Camera-type eye (tissue), 1 donor: ENCODE measurements around the gene ZNF512B. TPM values are rescaled to one million over a fixed set of nuclear protein-coding genes. Genes with fewer than 3 reads are reported as not detected.

Source experiments
- total RNA-seq: library from RNA; depleted of rRNA; stranded (reverse); fragments of >200 nt; gene quantifications from one replicate; pipeline ENCODE4 v1.2.3, GENCODE V29; 2014

ZNF512B gene, protein sequence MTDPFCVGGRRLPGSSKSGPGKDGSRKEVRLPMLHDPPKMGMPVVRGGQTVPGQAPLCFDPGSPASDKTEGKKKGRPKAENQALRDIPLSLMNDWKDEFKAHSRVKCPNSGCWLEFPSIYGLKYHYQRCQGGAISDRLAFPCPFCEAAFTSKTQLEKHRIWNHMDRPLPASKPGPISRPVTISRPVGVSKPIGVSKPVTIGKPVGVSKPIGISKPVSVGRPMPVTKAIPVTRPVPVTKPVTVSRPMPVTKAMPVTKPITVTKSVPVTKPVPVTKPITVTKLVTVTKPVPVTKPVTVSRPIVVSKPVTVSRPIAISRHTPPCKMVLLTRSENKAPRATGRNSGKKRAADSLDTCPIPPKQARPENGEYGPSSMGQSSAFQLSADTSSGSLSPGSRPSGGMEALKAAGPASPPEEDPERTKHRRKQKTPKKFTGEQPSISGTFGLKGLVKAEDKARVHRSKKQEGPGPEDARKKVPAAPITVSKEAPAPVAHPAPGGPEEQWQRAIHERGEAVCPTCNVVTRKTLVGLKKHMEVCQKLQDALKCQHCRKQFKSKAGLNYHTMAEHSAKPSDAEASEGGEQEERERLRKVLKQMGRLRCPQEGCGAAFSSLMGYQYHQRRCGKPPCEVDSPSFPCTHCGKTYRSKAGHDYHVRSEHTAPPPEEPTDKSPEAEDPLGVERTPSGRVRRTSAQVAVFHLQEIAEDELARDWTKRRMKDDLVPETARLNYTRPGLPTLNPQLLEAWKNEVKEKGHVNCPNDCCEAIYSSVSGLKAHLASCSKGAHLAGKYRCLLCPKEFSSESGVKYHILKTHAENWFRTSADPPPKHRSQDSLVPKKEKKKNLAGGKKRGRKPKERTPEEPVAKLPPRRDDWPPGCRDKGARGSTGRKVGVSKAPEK
- total RNA-seq, result 19.7 TPM

DNA sequence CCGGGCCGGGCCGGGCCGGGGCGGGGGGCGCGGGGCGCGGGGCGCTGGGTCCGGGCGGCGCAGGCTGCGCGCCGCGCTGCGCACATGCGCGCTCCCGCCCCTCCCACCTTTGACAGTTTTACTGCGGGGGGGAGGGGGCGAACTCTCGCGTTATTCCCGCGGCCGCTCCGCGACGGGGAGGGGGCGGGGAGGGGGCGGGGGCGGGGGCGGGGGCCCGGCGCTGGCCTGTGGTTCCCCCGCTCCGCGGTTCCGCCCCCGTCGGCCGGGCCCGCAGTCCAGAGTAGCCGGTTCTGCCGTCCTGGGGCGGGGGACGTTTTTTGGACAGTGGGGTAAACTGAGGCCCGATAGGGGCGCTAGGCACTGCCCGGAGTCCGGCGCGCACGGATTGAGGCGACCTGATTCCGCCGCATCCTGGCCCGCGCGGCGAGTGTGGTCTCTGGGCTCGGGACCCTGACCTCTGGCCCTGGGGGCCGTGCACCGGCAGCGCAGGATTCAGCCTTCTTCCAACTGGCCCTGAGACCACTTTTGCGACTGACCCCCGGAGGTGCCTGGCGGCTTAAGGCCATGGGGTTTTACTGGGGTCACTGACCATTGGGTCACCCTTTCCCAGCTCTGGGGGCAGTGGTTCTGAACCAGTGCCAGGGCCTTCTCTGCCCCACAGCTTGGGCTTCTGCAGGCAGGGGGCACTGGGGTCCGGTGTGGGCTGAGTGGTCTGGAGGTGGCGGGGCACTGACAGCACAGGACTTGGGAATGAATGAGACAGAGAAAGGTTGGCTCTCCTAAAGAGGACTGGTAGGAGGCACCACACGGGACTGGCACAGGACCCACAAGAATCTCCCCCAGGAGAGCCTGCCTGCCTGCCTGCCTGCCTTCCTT, at the start of gene ZNF512B:
TSS of gene ZNF512B (minus strand) at position 93 of the 876 bp plus-strand sequence. CDS start 1,980 bp downstream, outside the sequence.

DNA sequence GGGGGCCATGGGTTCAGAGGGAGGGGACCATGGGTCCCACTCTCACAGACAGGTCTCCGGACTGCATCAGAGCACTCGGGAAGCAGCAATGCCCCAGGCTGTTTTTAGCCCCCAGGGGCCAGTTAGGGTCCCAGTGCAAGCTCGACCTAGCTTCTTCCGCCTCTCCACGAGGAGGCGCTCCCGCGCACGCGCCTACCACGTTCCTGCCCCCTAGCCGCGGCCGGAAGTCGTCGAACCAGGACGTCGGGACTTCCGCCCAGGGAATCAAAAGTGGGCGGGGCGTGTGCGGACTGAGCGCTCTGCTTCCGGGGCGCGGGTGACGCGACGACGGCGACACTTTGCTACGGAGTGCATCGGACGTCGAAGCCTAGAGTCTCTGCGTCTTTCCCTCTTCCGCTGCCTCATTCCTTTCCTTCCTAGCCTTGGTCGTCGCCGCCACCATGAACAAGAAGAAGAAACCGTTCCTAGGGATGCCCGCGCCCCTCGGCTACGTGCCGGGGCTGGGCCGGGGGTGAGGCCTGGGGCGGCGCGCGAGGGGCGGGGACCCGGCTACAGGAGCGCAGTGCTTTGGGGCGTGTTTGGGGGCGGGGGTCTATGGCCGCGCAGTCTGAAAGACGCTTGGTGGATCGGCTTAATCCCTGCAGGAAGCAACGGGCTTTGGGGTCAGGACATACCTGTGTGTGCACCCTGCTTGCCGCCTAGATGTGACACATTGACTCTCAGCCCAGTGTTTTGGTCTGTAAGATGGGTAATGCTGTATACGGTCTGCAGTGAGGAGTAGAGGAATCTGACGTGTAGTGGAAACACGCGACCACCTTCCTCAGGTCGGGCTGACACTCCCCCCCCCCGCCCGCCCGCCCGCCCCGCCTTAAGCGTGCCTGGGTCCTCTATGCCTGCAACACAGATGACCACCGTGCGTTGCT, 11.3 kb upstream of the ZNF512B start, which contains the start of gene PRPF6:
TSS of gene PRPF6 (plus strand) at position 327 of the 923 bp plus-strand sequence. CDS start at position 441, 114 bp downstream.

DNA sequence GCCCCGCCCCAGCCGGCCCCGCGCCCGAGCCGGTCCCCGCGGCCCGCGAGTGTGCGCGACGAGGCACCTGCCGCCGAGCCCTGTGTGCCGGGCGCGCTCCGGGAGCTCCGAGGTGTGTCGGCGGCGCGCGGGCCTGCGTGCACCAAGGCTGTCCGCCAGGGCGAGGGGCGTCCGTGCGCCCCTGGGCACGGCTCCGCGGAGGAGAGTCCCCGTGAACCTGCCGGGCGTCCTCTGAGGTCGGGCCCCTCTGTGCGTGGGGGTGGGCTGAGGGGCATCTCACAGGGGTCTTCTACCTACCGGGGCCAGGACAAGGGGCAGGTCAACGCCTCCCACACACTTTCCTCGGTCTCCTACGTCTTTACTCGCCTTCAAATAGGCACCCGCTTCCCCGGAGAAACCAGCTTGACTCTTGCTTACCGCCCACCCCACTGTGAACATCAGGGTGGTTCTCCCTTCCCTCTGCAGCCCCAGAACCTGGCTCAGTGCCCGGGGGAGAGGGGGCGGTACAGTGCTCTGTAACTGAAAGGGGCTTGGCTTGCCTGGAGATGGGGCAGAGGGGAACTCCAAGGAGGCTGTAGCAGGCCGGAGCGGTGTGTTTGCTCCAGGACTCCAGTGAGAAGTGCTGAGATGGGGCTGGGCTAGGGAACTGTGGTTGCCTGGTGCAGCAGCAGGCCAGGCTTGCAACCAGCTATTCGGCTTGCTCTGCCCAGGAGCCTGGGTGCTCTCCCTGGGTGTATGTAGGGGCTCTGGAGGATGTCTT, 10.0 kb upstream of the ZNF512B start, which contains the start of gene SAMD10:
TSS of gene SAMD10 (minus strand) at position 86 of the 760 bp plus-strand sequence. CDS start 175 bp downstream, outside the sequence.

DNA sequence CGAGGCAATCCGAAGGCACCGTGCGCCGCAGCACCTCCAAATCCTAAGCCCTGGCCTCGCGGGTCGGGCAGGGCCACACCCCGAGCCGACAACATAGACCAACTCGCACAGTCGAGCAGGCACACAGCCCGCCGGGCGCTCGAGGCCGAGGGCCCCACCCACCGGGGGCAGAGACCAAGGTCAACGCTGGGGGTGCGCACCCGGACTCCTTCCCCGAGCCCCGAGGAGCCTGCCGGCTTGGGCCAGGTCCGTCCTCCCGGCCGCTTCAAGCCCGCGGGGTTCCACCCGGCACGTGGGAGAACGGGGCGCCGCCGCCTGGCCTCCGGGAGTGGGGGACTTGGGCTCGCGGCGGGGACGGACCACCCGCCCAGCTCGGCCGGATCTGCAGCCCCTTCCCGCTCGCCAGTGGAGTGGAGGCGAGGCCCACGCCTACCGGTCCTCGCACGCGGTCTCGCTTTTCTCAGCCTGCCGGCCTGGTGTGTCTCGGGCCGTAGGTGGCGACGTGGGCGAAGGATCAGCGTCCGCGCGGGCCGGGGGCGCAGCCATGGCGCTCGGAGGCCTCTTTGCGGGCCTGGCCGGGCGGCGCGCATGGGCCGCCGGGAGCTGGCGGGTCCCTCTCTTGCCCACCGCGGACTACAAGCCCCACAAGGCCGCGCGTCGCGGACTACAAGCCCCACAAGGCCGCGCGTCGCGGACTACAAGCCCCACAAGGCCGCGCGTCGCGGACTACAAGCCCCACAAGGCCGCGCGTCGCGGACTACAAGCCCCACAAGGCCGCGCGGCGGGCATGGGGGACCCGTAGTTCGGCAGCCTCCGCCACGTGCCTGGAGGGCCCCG, 13.7 kb downstream of the ZNF512B start, which contains the start of gene UCKL1:
TSS of gene UCKL1 (minus strand) at position 590 of the 837 bp plus-strand sequence. CDS start at position 546, 44 bp downstream.

Other genes with a start within 250 kb of the ZNF512B start
- 16.5 TPM for gene LIME1, start 233.3 kb downstream of the ZNF512B start, total RNA-seq
- 32.0 TPM for gene SLC2A4RG, start 230.2 kb downstream of the ZNF512B start, total RNA-seq
- 12.1 TPM for gene ZBTB46, start 138.7 kb downstream of the ZNF512B start, total RNA-seq
- not detected for gene ABHD16B, start 108.4 kb downstream of the ZNF512B start, total RNA-seq
- 69.2 TPM for gene TPD52L2, start 104.7 kb downstream of the ZNF512B start, total RNA-seq
- gene DNAJC5, start 74.8 kb downstream of the ZNF512B start, total RNA-seq, result 55.5 TPM
- 44.6 TPM for gene UCKL1, start 13.5 kb downstream of the ZNF512B start, total RNA-seq
- gene SAMD10, start 9.7 kb upstream of the ZNF512B start, total RNA-seq, result 8.9 TPM
- gene PRPF6, start 11.2 kb upstream of the ZNF512B start, total RNA-seq, result 80.9 TPM
- gene C20orf204, start 66.3 kb upstream of the ZNF512B start, total RNA-seq, result 1.0 TPM
- gene SOX18, start 79.7 kb upstream of the ZNF512B start, total RNA-seq, result 7.1 TPM
- gene TCEA2, start 93.3 kb upstream of the ZNF512B start, total RNA-seq, result 41.7 TPM
- 6.3 TPM for gene RGS19, start 109.6 kb upstream of the ZNF512B start, total RNA-seq
- 3.5 TPM for gene OPRL1, start 110.2 kb upstream of the ZNF512B start, total RNA-seq
- gene LKAAEAR1, start 114.5 kb upstream of the ZNF512B start, total RNA-seq, result 0.82 TPM
- gene NPBWR2, start 137.6 kb upstream of the ZNF512B start, total RNA-seq, result not detected
- 37.3 TPM for gene MYT1, start 194.5 kb upstream of the ZNF512B start, total RNA-seq